Loucy (cell line): ENCODE data around the gene SLC27A5.

Experiments
- EZH2phosphoT487 ChIP-seq: fragments of 200-600 bp; IDR thresholded peaks from 2 replicates; pipeline ENCODE4 v1.6.1; 2018; ENCODE audit warnings: antibody characterized with exemption, mild to moderate bottlenecking, moderate library complexity, borderline replicate concordance
- TF ChIP-seq, protein P1 (sequence below): fragments of 200-600 bp; sonication (generic); conservative IDR thresholded peaks from 2 replicates; pipeline ENCODE4 v1.5.1; 2014; ENCODE audit warnings: mild to moderate bottlenecking, antibody characterized with exemption, low read length

- TF ChIP-seq, protein P1, sequence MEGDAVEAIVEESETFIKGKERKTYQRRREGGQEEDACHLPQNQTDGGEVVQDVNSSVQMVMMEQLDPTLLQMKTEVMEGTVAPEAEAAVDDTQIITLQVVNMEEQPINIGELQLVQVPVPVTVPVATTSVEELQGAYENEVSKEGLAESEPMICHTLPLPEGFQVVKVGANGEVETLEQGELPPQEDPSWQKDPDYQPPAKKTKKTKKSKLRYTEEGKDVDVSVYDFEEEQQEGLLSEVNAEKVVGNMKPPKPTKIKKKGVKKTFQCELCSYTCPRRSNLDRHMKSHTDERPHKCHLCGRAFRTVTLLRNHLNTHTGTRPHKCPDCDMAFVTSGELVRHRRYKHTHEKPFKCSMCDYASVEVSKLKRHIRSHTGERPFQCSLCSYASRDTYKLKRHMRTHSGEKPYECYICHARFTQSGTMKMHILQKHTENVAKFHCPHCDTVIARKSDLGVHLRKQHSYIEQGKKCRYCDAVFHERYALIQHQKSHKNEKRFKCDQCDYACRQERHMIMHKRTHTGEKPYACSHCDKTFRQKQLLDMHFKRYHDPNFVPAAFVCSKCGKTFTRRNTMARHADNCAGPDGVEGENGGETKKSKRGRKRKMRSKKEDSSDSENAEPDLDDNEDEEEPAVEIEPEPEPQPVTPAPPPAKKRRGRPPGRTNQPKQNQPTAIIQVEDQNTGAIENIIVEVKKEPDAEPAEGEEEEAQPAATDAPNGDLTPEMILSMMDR = no peak
- no peak for TF ChIP-seq EZH2phosphoT487
These were observed 44.9 kb upstream of the SLC27A5 start for GRCh38 chr19:58556622-58557220.
